Measurements from ENCODE around the gene DENND1B. TPM values are rescaled to one million over a fixed set of nuclear protein-coding genes. Genes with fewer than 3 reads are reported as not detected.

Gene DENND1B
- total RNA-seq, 2 donors from 2014 or later, result 9.4 to 11.9 TPM

GRCh38 chr1:197600751-197601150 is 174.5 kb downstream of the DENND1B start:
- WGBS, 2 experiments (ENCODE audit: insufficient coverage in 1 of 2, insufficient read length in 1 of 2), result 94 to 95% methylated on average over 3 of the region's 3 CpGs
- Histone ChIP-seq H3K27ac (ENCODE audit: low read depth, low read length) (no peak overlapping the region), H3K36me3 (ENCODE audit: control insufficient read depth, insufficient read depth, low read length) (no peaks in the 10 kb centered on the region), H3K4me3 (ENCODE audit: low read length) (no peak overlapping the region), H3K9me3 (ENCODE audit: control insufficient read depth, low read length) (no peaks in the 10 kb centered on the region), H3K9ac (ENCODE audit: extremely low read depth, low read length, poor library complexity, severe bottlenecking) (no peak overlapping the region), H3K4me1 (ENCODE audit: control insufficient read depth, insufficient read depth, low read length) (no peaks in the 10 kb centered on the region), H3K27me3 (ENCODE audit: control insufficient read depth, insufficient read depth, low read length, poor library complexity, severe bottlenecking) (no peaks in the 10 kb centered on the region)
- Mint-ChIP-seq H3K4me3 (no peak overlapping the region), H3K4me1 (peaks cover 15% of the 10 kb centered on the region), H3K27me3 (ENCODE audit: insufficient read depth) (no peaks in the 10 kb centered on the region), H3K27ac (no peak overlapping the region), H3K9me3 (no peaks in the 10 kb centered on the region), H3K36me3 (ENCODE audit: low read depth) (no peaks in the 10 kb centered on the region)
- no peak for DNase-seq
- no peak for TF ChIP-seq CTCF (conservative IDR thresholded peaks at IDR 0.05)

GRCh38 chr1:197599789-197600188 is 175.5 kb downstream of the DENND1B start:
- no peaks in the 10 kb centered on the region for H3K36me3 ChIP-seq (ENCODE audit: control insufficient read depth, insufficient read depth, low read length)
- 90 to 92% methylated on average over 3 of the region's 3 CpGs for WGBS, 2 experiments (ENCODE audit: insufficient coverage in 1 of 2, insufficient read length in 1 of 2)
- H3K27me3 Mint-ChIP-seq (ENCODE audit: insufficient read depth), result no peaks in the 10 kb centered on the region

GRCh38 chr1:197598935-197599334 is 176.3 kb downstream of the DENND1B start:
- no peak for DNase-seq
- Histone ChIP-seq H3K9ac (ENCODE audit: extremely low read depth, low read length, poor library complexity, severe bottlenecking) (no peak overlapping the region), H3K27me3 (ENCODE audit: control insufficient read depth, insufficient read depth, low read length, poor library complexity, severe bottlenecking) (no peaks in the 10 kb centered on the region), H3K36me3 (ENCODE audit: control insufficient read depth, insufficient read depth, low read length) (no peaks in the 10 kb centered on the region), H3K4me1 (ENCODE audit: control insufficient read depth, insufficient read depth, low read length) (no peaks in the 10 kb centered on the region), H3K4me3 (ENCODE audit: low read length) (no peak overlapping the region), H3K27ac (ENCODE audit: low read depth, low read length) (no peak overlapping the region), H3K9me3 (ENCODE audit: control insufficient read depth, low read length) (no peaks in the 10 kb centered on the region)
- Mint-ChIP-seq H3K4me1 (peaks cover 28% of the 10 kb centered on the region), H3K4me3 (no peak overlapping the region), H3K36me3 (ENCODE audit: low read depth) (no peaks in the 10 kb centered on the region), H3K9me3 (no peaks in the 10 kb centered on the region), H3K27ac (no peak overlapping the region), H3K27me3 (ENCODE audit: insufficient read depth) (no peaks in the 10 kb centered on the region)
- TF ChIP-seq CTCF (conservative IDR thresholded peaks at IDR 0.05), result no peak
- 67% methylated on average over 1 of the region's 1 CpG; no CpG with 5 or more reads in 1 of the 2 experiments for WGBS, 2 experiments (ENCODE audit: insufficient coverage in 1 of 2, insufficient read length in 1 of 2)

More at GRCh38 chr1:197599789-197600188, 175.5 kb downstream of the DENND1B start:
- Histone ChIP-seq H3K9me3 (ENCODE audit: control insufficient read depth, low read length) (no peaks in the 10 kb centered on the region), H3K27me3 (ENCODE audit: control insufficient read depth, insufficient read depth, low read length, poor library complexity, severe bottlenecking) (no peaks in the 10 kb centered on the region), H3K4me3 (ENCODE audit: low read length) (no peak overlapping the region), H3K4me1 (ENCODE audit: control insufficient read depth, insufficient read depth, low read length) (no peaks in the 10 kb centered on the region), H3K9ac (ENCODE audit: extremely low read depth, low read length, poor library complexity, severe bottlenecking) (no peak overlapping the region), H3K27ac (ENCODE audit: low read depth, low read length) (no peak overlapping the region)
- Mint-ChIP-seq H3K4me3 (no peak overlapping the region), H3K9me3 (no peaks in the 10 kb centered on the region), H3K27ac (no peak overlapping the region), H3K36me3 (ENCODE audit: low read depth) (no peaks in the 10 kb centered on the region), H3K4me1 (peaks cover 22% of the 10 kb centered on the region)
- DNase-seq, result no peak
- TF ChIP-seq CTCF (conservative IDR thresholded peaks at IDR 0.05), result no peak

Measured in endodermal cell (in vitro differentiated cells).